Measurements from ENCODE around the gene C3orf20. TPM values are rescaled to one million over a fixed set of nuclear protein-coding genes. Genes with fewer than 3 reads are reported as not detected.
A peak's percentile ranks its signal among the peaks of the same experiment; 100 is the strongest.

C3orf20 gene
- polyA plus RNA-seq, 1 donor from 2014 or later: not detected

DNA sequence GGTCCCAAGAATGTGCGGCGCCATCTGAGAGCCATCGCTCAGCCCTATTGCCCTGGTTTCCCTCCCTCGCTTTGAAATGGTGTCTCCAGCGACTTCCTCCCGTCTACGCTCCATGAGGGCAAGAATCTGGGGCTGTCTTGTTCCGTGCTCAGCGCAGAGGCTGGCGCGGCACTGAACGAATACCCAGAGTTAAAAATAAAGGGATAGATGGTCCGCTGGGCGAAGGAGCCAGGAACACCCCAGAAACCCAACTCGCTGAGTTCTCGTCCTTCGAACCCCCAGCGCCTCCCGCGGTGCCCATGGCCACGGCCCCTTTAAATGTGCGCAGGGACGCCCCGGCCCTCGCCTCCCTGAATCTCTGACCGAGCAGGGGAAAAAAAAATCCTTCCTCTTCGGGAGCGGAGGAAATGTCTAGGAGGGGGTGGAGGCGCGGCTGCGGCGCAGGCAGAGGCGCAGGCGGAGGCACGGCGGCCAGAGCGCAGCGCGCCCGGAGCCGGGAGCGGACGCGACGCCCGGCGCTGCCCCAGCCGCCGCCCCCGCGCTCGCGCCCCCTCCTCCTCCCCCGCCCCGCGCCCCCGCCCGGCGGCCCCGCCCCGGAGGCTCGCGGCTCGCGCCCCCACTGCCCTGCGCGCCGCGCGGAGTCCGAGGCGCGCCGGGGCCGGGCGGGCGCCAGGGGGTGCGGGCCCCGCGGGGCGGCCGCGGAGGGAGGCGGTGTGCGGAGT, 135.3 kb downstream of the C3orf20 start:
- no peak for TF ChIP-seq EP300 (conservative IDR thresholded peaks at IDR 0.05; ENCODE audit: poor library complexity, severe bottlenecking)
- TF ChIP-seq POLR2AphosphoS5 (IDR thresholded peaks at IDR 0.05): no peak
- no peak for TF ChIP-seq MXI1 (conservative IDR thresholded peaks at IDR 0.05; ENCODE audit: poor library complexity, severe bottlenecking)
- no peak for TF ChIP-seq TAF1 (IDR thresholded peaks at IDR 0.05; ENCODE audit: low read depth)
- TF ChIP-seq EZH2 (IDR thresholded peaks at IDR 0.05; ENCODE audit: borderline replicate concordance, insufficient read depth, low read length, poor library complexity, severe bottlenecking): no peak
- TF ChIP-seq, protein P1, sequence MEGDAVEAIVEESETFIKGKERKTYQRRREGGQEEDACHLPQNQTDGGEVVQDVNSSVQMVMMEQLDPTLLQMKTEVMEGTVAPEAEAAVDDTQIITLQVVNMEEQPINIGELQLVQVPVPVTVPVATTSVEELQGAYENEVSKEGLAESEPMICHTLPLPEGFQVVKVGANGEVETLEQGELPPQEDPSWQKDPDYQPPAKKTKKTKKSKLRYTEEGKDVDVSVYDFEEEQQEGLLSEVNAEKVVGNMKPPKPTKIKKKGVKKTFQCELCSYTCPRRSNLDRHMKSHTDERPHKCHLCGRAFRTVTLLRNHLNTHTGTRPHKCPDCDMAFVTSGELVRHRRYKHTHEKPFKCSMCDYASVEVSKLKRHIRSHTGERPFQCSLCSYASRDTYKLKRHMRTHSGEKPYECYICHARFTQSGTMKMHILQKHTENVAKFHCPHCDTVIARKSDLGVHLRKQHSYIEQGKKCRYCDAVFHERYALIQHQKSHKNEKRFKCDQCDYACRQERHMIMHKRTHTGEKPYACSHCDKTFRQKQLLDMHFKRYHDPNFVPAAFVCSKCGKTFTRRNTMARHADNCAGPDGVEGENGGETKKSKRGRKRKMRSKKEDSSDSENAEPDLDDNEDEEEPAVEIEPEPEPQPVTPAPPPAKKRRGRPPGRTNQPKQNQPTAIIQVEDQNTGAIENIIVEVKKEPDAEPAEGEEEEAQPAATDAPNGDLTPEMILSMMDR (IDR thresholded peaks at IDR 0.05; ENCODE audit: poor library complexity, severe bottlenecking): no peak
- TF ChIP-seq RAD21 (conservative IDR thresholded peaks at IDR 0.05): no peak
- Histone ChIP-seq H2AFZ (ENCODE audit: low read depth, low read length) (no peak overlapping the region), H3K9me3 (ENCODE audit: low read length) (no peaks in the 10 kb centered on the region), H3K27ac (ENCODE audit: low read length) (no peak overlapping the region), H3K4me2 (ENCODE audit: low read length) (no peak overlapping the region), H3K9ac (ENCODE audit: low read length) (no peak overlapping the region), H3F3A (ENCODE audit: insufficient read depth, low read length, poor library complexity, severe bottlenecking) (no peaks in the 10 kb centered on the region), H3K79me2 (replicated peaks; ENCODE audit: insufficient read depth, low read length) (no peaks in the 10 kb centered on the region), H4K20me1 (ENCODE audit: insufficient read depth) (no peaks in the 10 kb centered on the region), H3K4me3 (ENCODE audit: low read length) (peak overlapping the region; percentile 65), H3K27me3 (ENCODE audit: insufficient read depth, low read depth, low read length) (peaks cover 52% of the 10 kb centered on the region), H3K36me3 (ENCODE audit: insufficient read depth, low read length) (no peaks in the 10 kb centered on the region), H3K9me2 (ENCODE audit: insufficient read depth, low read length) (no peaks in the 10 kb centered on the region)

DNA sequence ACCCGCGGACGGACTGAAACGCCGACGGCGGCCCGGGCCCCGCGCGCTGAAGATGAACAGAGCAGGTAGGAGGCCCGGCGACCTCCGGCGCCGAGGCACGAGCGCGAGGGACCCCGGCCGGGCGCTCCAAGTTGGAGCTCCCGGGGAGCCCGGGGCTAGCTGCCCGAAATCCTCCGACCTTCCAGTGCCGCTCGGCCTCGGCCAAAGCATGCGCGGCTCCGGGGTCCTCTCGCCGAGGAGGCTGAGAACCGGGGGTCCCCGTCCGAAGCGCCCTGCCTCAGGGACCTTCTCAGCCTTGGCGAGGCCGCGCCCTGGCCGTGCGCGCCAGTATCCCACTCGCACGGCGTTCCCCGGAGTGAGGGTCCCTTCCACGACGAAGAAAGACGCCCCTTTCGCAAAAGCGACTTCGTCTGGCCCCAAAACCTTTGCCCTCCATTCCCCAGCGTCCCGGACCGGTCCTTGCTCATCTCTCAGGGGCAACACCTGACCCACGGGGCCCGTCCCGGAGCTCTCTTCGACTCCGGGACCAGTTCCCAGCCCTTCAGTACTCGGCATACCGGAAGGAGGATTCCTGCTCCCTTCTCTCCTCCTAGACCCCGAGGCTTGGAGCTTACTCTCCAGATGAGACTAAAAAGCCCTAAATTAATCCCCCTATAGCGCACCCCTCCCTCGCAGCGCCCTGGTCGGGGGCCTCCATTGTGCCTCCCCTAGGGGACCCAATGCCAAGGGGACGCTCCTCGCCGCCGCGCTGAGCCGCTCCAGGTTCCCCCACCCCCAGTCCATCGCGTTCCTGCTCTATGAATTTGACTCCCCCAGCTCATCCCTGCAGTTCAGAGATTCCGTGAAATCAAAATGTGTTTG, 136.1 kb downstream of the C3orf20 start:
- Histone ChIP-seq H2AFZ (ENCODE audit: low read depth, low read length) (no peak overlapping the region), H3F3A (ENCODE audit: insufficient read depth, low read length, poor library complexity, severe bottlenecking) (no peaks in the 10 kb centered on the region), H3K4me2 (ENCODE audit: low read length) (no peak overlapping the region), H3K79me2 (replicated peaks; ENCODE audit: insufficient read depth, low read length) (no peaks in the 10 kb centered on the region), H3K27ac (ENCODE audit: low read length) (no peak overlapping the region), H3K9me2 (ENCODE audit: insufficient read depth, low read length) (no peaks in the 10 kb centered on the region), H3K4me3 (ENCODE audit: low read length) (peak overlapping the region; percentile 64), H3K36me3 (ENCODE audit: insufficient read depth, low read length) (no peaks in the 10 kb centered on the region), H4K20me1 (ENCODE audit: insufficient read depth) (no peaks in the 10 kb centered on the region), H3K9ac (ENCODE audit: low read length) (no peak overlapping the region), H3K9me3 (ENCODE audit: low read length) (no peaks in the 10 kb centered on the region), H3K27me3 (ENCODE audit: insufficient read depth, low read depth, low read length) (peaks cover 52% of the 10 kb centered on the region)
- no peak for TF ChIP-seq SMC3 (conservative IDR thresholded peaks at IDR 0.05; ENCODE audit: poor library complexity)
- TF ChIP-seq MXI1 (conservative IDR thresholded peaks at IDR 0.05; ENCODE audit: poor library complexity, severe bottlenecking): no peak
- no peak for TF ChIP-seq RAD21 (conservative IDR thresholded peaks at IDR 0.05)
- TF ChIP-seq, protein P2, sequence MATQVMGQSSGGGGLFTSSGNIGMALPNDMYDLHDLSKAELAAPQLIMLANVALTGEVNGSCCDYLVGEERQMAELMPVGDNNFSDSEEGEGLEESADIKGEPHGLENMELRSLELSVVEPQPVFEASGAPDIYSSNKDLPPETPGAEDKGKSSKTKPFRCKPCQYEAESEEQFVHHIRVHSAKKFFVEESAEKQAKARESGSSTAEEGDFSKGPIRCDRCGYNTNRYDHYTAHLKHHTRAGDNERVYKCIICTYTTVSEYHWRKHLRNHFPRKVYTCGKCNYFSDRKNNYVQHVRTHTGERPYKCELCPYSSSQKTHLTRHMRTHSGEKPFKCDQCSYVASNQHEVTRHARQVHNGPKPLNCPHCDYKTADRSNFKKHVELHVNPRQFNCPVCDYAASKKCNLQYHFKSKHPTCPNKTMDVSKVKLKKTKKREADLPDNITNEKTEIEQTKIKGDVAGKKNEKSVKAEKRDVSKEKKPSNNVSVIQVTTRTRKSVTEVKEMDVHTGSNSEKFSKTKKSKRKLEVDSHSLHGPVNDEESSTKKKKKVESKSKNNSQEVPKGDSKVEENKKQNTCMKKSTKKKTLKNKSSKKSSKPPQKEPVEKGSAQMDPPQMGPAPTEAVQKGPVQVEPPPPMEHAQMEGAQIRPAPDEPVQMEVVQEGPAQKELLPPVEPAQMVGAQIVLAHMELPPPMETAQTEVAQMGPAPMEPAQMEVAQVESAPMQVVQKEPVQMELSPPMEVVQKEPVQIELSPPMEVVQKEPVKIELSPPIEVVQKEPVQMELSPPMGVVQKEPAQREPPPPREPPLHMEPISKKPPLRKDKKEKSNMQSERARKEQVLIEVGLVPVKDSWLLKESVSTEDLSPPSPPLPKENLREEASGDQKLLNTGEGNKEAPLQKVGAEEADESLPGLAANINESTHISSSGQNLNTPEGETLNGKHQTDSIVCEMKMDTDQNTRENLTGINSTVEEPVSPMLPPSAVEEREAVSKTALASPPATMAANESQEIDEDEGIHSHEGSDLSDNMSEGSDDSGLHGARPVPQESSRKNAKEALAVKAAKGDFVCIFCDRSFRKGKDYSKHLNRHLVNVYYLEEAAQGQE (IDR thresholded peaks at IDR 0.05; ENCODE audit: borderline replicate concordance): no peak
- TF ChIP-seq, protein P1 (IDR thresholded peaks at IDR 0.05; ENCODE audit: poor library complexity, severe bottlenecking): no peak
- no peak for TF ChIP-seq POLR2AphosphoS5 (IDR thresholded peaks at IDR 0.05)
- no peak for TF ChIP-seq EZH2 (IDR thresholded peaks at IDR 0.05; ENCODE audit: borderline replicate concordance, insufficient read depth, low read length, poor library complexity, severe bottlenecking)
- no peak for TF ChIP-seq EP300 (conservative IDR thresholded peaks at IDR 0.05; ENCODE audit: poor library complexity, severe bottlenecking)
- no peak for TF ChIP-seq TAF1 (IDR thresholded peaks at IDR 0.05; ENCODE audit: low read depth)

Data from neural cell (in vitro differentiated cells).